AG04450 (cell line): ENCODE data around the gene KRT76. TPM values are rescaled to one million over a fixed set of nuclear protein-coding genes. Genes with fewer than 3 reads are reported as not detected.

Experiments
- CTCF ChIA-PET: fragments of 300-600, 350-600 bp; formaldehyde crosslinking; extraction: SDS; loops from one replicate; lab custom pipeline; 2022; ENCODE audit warnings: antibody characterized with exemption, inconsistent platforms; lab: Charles Lee
- POLR2A ChIA-PET: fragments of 350-600 bp; formaldehyde crosslinking; extraction: SDS; loops from one replicate; lab custom pipeline; 2021; ENCODE audit warnings: antibody characterized with exemption, inconsistent platforms; lab: Yijun Ruan, JAX
- DNase-seq: peaks from one replicate; pipeline ENCODE4 v3.0.0-alpha.2; 2011; ENCODE audit warnings: low read depth, low spot score
- H3K27ac ChIP-seq: one replicate; pipeline ENCODE4 v1.5.1; 2012; ENCODE audit warnings: low read depth, low read length, control low read depth
- H3K27me3 ChIP-seq: one replicate; pipeline ENCODE4 v1.6.0; 2012; ENCODE audit warnings: low read length; ENCODE audit not compliant: control insufficient read depth, insufficient read depth
- H3K4me3 ChIP-seq: 2 replicates; pipeline ENCODE4 v1.5.1; 2011; ENCODE audit warnings: mild to moderate bottlenecking, low read depth, low read length, control low read depth
- H3K9me3 ChIP-seq: 2 replicates; pipeline ENCODE4 v1.5.1; 2012; ENCODE audit warnings: low read length; ENCODE audit not compliant: control insufficient read depth, insufficient read depth
- CTCF ChIP-seq: IDR thresholded peaks from 2 replicates; pipeline ENCODE4 v1.5.1; 2011; ENCODE audit warnings: low read depth, low read length, control low read depth, inconsistent platforms
- polyA plus RNA-seq: library from polyadenylated mRNA; depleted of rRNA; stranded (reverse); fragments of >200 nt; gene quantifications from 2 replicates; pipeline ENCODE4 v1.2.3, GENCODE V29; 2011

The KRT76 gene
- polyA plus RNA-seq, 1 experiment: not detected

GRCh38 chr12:52767020-52767379, 10.1 kb downstream of the KRT76 start:
- H3K27ac ChIP-seq: no peak overlapping the region
- H3K9me3 ChIP-seq: no peaks in the 10 kb centered on the region
- no peak for TF ChIP-seq CTCF
- no peak overlapping the region for H3K4me3 ChIP-seq
- DNase-seq: no peak
- ChIA-PET POLR2A (no interaction called here), CTCF (no interaction called here)
- H3K27me3 ChIP-seq: peaks cover 4% of the 10 kb centered on the region

- ChIA-PET POLR2A (no interaction called here), CTCF (no interaction called here)
- H3K27ac ChIP-seq: no peak overlapping the region
- H3K9me3 ChIP-seq: no peaks in the 10 kb centered on the region
- no peak overlapping the region for H3K4me3 ChIP-seq
- no peak for TF ChIP-seq CTCF
- peaks cover 4% of the 10 kb centered on the region for H3K27me3 ChIP-seq
- no peak for DNase-seq
Observed at GRCh38 chr12:52766351-52767019, 10.7 kb downstream of the KRT76 start.

GRCh38 chr12:52765702-52766101, 11.4 kb downstream of the KRT76 start:
- Histone ChIP-seq H3K9me3 (peaks cover 1% of the 10 kb centered on the region; the same call in 1 of the 2 replicates), H3K27ac (no peak overlapping the region), H3K27me3 (no peaks in the 10 kb centered on the region), H3K4me3 (no peak overlapping the region)
- no peak for DNase-seq
- ChIA-PET POLR2A (no interaction called here), CTCF (no interaction called here)
- TF ChIP-seq CTCF: no peak

GRCh38 chr12:52763991-52764390, 13.2 kb downstream of the KRT76 start:
- no peak overlapping the region for H3K27ac ChIP-seq
- CTCF ChIA-PET: no interaction called here
- H3K4me3 ChIP-seq: no peak overlapping the region
- no peaks in the 10 kb centered on the region for H3K27me3 ChIP-seq
- peaks cover 10% of the 10 kb centered on the region; the same call in 1 of the 2 replicates for H3K9me3 ChIP-seq
- POLR2A ChIA-PET: no interaction called here
- no peak for DNase-seq
- TF ChIP-seq CTCF: no peak

GRCh38 chr12:52763036-52763659, 14.0 kb downstream of the KRT76 start:
- no peak for TF ChIP-seq CTCF
- Histone ChIP-seq H3K4me3 (no peak overlapping the region), H3K9me3 (peaks cover 10% of the 10 kb centered on the region; the same call in 1 of the 2 replicates), H3K27ac (no peak overlapping the region), H3K27me3 (no peaks in the 10 kb centered on the region)
- DNase-seq: no peak
- CTCF ChIA-PET: no interaction called here
- POLR2A ChIA-PET: interaction anchor here (0.6 kb wide), 1 partner anchor 17 kb away, joined by 3 read pairs; no protein-coding TSS in a partner anchor
